ENCODE measurements around the gene SEMA5A. TPM values are rescaled to one million over a fixed set of nuclear protein-coding genes. Genes with fewer than 3 reads are reported as not detected.

Gene SEMA5A
- total RNA-seq, 2 experiments from 2014 or later, result 0.12 TPM

DNA sequence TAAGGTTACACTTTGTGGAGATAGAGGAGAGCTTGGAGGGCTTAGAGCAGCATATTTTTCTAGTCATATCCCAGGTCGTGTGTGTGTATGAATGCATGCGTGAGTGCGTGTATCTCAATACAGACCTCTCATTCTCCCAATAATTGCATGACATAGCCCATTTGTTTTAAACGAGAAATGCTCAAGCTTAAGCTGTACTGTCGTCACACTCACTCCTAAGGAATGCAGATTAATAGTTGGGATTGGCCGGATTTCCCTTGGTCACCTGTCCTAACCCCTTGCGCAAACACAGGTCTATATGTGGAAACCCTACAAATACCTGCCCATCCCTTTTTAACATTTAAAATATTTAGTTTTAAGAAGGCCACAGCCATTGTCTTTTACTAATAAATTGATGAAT is 165.8 kb downstream of the SEMA5A start:
- H3K27me3 Mint-ChIP-seq, result no peaks in the 10 kb centered on the region
- no peak overlapping the region for H3K27ac Mint-ChIP-seq
- no peaks in the 10 kb centered on the region for H3K4me1 Mint-ChIP-seq

DNA sequence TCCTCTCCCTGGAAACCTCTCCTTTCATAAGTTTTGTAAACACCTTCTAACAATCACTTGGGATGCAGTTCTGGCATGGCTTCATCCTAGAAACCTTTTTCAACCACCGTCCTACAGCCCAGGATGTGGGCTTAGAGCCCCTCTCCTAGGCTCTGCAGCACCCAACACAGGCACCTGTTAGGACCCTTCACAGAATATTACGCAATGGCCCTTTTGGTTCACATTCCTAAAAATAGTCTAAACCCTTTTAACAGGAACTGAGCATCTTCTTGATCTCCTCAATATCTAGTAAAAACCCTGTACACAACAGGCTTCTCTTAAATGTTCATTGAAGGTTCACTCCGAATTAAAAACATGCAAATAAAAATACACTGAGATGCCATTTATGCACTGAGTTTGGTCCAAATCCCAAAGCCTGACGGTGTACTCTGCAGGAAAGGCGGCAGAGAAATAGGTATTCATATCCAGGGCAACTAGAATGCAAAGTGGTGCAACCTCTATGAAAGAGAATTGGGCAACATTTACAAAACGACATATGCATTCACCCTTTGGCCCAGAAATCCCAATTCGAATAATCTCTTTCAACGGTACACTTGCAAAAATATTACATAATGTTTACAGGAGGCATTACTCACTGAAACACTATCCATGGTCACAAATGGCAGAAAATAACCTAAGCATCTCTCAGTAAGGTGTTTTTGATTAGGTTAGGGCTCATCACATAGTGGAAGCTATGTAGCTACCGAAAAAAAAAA is 169.3 kb downstream of the SEMA5A start:
- DNase-seq, result no peak
- CTCF ChIA-PET, result no interaction called here
- Mint-ChIP-seq H3K27me3 (no peaks in the 10 kb centered on the region), H3K4me3 (no peak overlapping the region), H3K4me1 (no peaks in the 10 kb centered on the region), H3K36me3 (ENCODE audit: low read depth) (no peaks in the 10 kb centered on the region), H3K27ac (no peak overlapping the region), H3K9me3 (peaks cover 6% of the 10 kb centered on the region)
- POLR2A ChIA-PET, result no interaction called here

More for the DNA sequence above, 165.8 kb downstream of the SEMA5A start:
- Mint-ChIP-seq H3K36me3 (ENCODE audit: low read depth) (no peaks in the 10 kb centered on the region), H3K9me3 (peaks cover 6% of the 10 kb centered on the region), H3K4me3 (no peak overlapping the region)
- DNase-seq, result no peak
- ChIA-PET POLR2A (no interaction called here), CTCF (no interaction called here)

GRCh38 chr5:9375756-9376155 is 170.1 kb downstream of the SEMA5A start:
- H3K27me3 Mint-ChIP-seq, result no peaks in the 10 kb centered on the region
- no peak for DNase-seq
- no peak overlapping the region for H3K27ac Mint-ChIP-seq
- POLR2A ChIA-PET, result no interaction called here
- no peaks in the 10 kb centered on the region for H3K4me1 Mint-ChIP-seq
- H3K4me3 Mint-ChIP-seq, result no peak overlapping the region
- no peaks in the 10 kb centered on the region for H3K36me3 Mint-ChIP-seq (ENCODE audit: low read depth)
- peaks cover 6% of the 10 kb centered on the region for H3K9me3 Mint-ChIP-seq
- CTCF ChIA-PET, result no interaction called here

- H3K9me3 Mint-ChIP-seq, result peaks cover 6% of the 10 kb centered on the region
- no peak for DNase-seq
- no peak overlapping the region for H3K27ac Mint-ChIP-seq
- H3K36me3 Mint-ChIP-seq (ENCODE audit: low read depth), result no peaks in the 10 kb centered on the region
- POLR2A ChIA-PET, result no interaction called here
- CTCF ChIA-PET, result no interaction called here
- no peaks in the 10 kb centered on the region for H3K4me1 Mint-ChIP-seq
- no peaks in the 10 kb centered on the region for H3K27me3 Mint-ChIP-seq
- no peak overlapping the region for H3K4me3 Mint-ChIP-seq
Measured at GRCh38 chr5:9374025-9374424, 171.8 kb downstream of the SEMA5A start.

GRCh38 chr5:9373571-9373970 is 172.3 kb downstream of the SEMA5A start:
- POLR2A ChIA-PET, result no interaction called here
- peaks cover 6% of the 10 kb centered on the region for H3K9me3 Mint-ChIP-seq
- H3K4me1 Mint-ChIP-seq, result no peaks in the 10 kb centered on the region
- CTCF ChIA-PET, result no interaction called here
- H3K27ac Mint-ChIP-seq, result no peak overlapping the region
- no peaks in the 10 kb centered on the region for H3K27me3 Mint-ChIP-seq
- H3K36me3 Mint-ChIP-seq (ENCODE audit: low read depth), result no peaks in the 10 kb centered on the region
- DNase-seq, result no peak
- no peak overlapping the region for H3K4me3 Mint-ChIP-seq

- Mint-ChIP-seq H3K27me3 (no peaks in the 10 kb centered on the region), H3K4me3 (no peak overlapping the region), H3K27ac (no peak overlapping the region), H3K4me1 (no peaks in the 10 kb centered on the region), H3K9me3 (no peaks in the 10 kb centered on the region), H3K36me3 (ENCODE audit: low read depth) (no peaks in the 10 kb centered on the region)
- POLR2A ChIA-PET, result no interaction called here
- CTCF ChIA-PET, result no interaction called here
- DNase-seq, result no peak
Measured at GRCh38 chr5:9370256-9370655, 175.6 kb downstream of the SEMA5A start.

DNA sequence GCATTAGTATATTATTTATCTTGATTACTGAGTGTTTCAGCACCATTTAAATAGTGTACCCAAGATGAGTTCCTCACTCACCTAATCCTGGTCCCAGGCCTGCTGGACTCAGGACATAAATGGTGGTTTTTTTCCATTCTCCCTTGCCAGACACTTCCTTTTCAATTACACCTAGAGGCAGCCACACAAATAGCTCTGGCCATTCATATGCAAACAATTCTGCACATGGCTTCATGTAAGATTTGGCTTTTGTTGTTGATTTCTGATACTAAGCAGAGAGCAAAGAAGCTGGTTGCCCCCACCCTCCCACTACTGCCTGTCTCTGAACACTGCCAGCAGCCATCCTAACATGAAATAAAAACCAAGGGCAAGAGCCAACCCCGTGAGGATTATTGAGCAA is 180.4 kb downstream of the SEMA5A start:
- CTCF ChIA-PET, result interaction anchor here (0.6 to 0.7 kb wide), 2 partner anchors 722 to 1403 kb away, joined by 3 read pairs; no protein-coding TSS in a partner anchor
- Mint-ChIP-seq H3K27ac (no peak overlapping the region), H3K36me3 (ENCODE audit: low read depth) (no peaks in the 10 kb centered on the region), H3K27me3 (no peaks in the 10 kb centered on the region), H3K4me1 (peaks cover 6% of the 10 kb centered on the region), H3K4me3 (no peak overlapping the region), H3K9me3 (no peaks in the 10 kb centered on the region)
- DNase-seq, result no peak
- POLR2A ChIA-PET, result no interaction called here

- Mint-ChIP-seq H3K27ac (no peak overlapping the region), H3K27me3 (no peaks in the 10 kb centered on the region), H3K4me3 (no peak overlapping the region), H3K36me3 (ENCODE audit: low read depth) (no peaks in the 10 kb centered on the region), H3K9me3 (no peaks in the 10 kb centered on the region), H3K4me1 (peaks cover 6% of the 10 kb centered on the region)
- no peak for DNase-seq
- ChIA-PET POLR2A (no interaction called here), CTCF (no interaction called here)
Measured at GRCh38 chr5:9363449-9363848, 182.4 kb downstream of the SEMA5A start.

DNA sequence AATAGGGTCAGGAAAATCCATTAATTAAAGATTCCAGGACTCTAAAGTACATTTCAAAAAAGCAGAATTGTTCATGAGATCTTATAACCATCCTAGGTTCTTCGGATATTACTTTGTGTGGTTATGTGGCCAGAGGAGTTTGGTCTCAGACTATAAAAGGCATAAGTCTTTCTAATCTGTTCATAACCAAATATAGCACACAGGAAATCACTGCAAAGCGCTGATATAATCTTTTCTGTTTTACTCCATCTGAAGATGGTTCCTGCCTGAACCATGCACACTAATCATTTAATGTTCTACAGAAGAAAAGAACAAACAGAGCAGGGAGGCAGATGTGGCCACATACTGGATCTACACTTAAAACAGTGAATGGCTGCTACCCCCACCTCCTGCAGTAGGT is 182.8 kb downstream of the SEMA5A start:
- CTCF ChIA-PET, result no interaction called here
- POLR2A ChIA-PET, result no interaction called here
- no peaks in the 10 kb centered on the region for H3K27me3 Mint-ChIP-seq
- no peak overlapping the region for H3K4me3 Mint-ChIP-seq
- no peaks in the 10 kb centered on the region for H3K36me3 Mint-ChIP-seq (ENCODE audit: low read depth)
- DNase-seq, result no peak
- peaks cover 6% of the 10 kb centered on the region for H3K4me1 Mint-ChIP-seq
- no peak overlapping the region for H3K27ac Mint-ChIP-seq
- no peaks in the 10 kb centered on the region for H3K9me3 Mint-ChIP-seq

GRCh38 chr5:9362600-9362999 is 183.3 kb downstream of the SEMA5A start:
- Mint-ChIP-seq H3K9me3 (no peaks in the 10 kb centered on the region), H3K36me3 (ENCODE audit: low read depth) (no peaks in the 10 kb centered on the region), H3K4me3 (no peak overlapping the region), H3K27me3 (no peaks in the 10 kb centered on the region), H3K4me1 (peaks cover 6% of the 10 kb centered on the region), H3K27ac (no peak overlapping the region)
- CTCF ChIA-PET, result no interaction called here
- POLR2A ChIA-PET, result no interaction called here
- DNase-seq, result no peak

DNA sequence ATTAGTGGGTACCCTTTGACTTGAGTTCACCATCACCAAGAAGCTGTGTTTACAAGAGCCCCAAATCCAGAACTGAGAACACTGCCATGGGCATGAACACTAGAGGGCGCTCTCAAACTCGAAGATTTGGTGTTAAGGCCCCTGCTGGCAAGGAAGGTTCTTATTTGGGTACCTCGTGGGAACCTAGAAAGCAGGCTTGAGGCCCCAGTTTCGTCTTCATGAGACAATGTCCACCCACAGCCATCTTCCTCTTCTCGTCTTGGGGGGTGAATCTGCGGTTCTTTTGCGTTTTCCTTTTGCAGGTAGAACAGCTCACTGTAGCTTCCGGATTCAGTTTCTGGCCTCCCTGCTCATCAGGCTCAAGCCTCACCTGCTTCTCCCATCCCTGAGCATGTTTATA is 184.0 kb downstream of the SEMA5A start:
- Mint-ChIP-seq H3K27ac (no peak overlapping the region), H3K9me3 (no peaks in the 10 kb centered on the region), H3K4me1 (peaks cover 6% of the 10 kb centered on the region), H3K36me3 (ENCODE audit: low read depth) (no peaks in the 10 kb centered on the region), H3K27me3 (no peaks in the 10 kb centered on the region), H3K4me3 (no peak overlapping the region)
- DNase-seq, result peak; percentile 37
- POLR2A ChIA-PET, result no interaction called here
- CTCF ChIA-PET, result no interaction called here

DNA sequence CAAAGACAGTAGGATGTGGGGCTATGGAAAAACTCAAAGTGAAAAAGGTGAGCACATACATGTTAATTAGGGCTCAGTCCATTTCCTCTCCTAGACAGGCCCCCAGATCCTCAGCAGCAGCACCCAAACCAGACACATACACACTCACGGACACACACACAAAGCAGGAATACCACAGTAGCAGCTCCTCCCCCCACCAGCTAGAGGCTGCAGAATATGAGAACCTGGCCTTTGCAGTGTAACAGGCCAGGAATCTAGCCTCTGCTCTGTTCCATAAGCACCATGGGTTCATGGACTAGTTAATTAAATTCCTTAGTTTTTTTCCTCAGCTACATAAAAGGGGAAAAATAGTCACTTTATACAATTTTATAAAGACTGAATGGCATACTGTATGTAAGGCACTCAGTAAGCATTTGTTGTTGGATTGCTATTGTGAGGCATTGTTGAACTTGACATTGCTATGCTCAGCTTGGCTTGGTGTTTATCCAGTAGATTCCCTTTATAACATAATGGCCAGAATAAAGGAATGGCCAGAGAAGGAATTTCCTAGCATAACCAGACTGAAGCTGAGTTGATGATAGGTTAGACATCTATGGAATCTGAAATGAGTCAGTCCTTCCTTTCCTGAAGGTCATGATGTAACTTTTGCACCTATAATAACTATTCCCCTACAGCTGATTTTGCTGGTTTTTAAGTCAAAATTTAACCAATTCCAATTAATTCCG is 186.8 kb downstream of the SEMA5A start:
- H3K27me3 Mint-ChIP-seq, result no peaks in the 10 kb centered on the region
- H3K9me3 Mint-ChIP-seq, result no peaks in the 10 kb centered on the region
- no peaks in the 10 kb centered on the region for H3K36me3 Mint-ChIP-seq (ENCODE audit: low read depth)
- H3K4me1 Mint-ChIP-seq, result peaks cover 6% of the 10 kb centered on the region
- no peak for DNase-seq
- ChIA-PET POLR2A (no interaction called here), CTCF (no interaction called here)
- H3K27ac Mint-ChIP-seq, result no peak overlapping the region
- H3K4me3 Mint-ChIP-seq, result no peak overlapping the region

DNA sequence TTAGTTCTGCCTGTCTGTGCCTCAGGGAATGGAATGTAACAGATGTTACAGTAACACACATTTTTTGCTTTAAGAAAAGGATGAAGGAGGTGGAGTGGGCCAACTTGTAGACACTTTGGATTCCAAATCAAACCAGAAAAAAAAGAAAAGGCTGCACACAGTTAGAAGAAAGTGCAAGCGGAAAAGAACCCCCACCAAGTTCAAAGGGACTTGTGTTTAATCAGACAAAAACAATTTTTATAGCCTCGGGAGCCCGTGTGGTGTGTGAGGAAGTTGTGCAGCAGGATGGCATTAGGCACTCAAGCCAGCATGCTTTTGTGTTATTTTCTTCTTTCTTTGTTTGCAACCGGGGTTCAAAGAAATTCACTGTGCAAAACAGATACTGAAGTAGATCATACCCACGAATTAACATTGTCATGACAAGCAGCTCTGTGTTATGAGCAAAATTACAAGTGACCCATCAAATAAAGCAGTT is 189.5 kb downstream of the SEMA5A start:
- no peak overlapping the region for H3K27ac Mint-ChIP-seq
- no peaks in the 10 kb centered on the region for H3K4me1 Mint-ChIP-seq
- ChIA-PET CTCF (no interaction called here), POLR2A (no interaction called here)
- no peaks in the 10 kb centered on the region for H3K36me3 Mint-ChIP-seq (ENCODE audit: low read depth)
- H3K4me3 Mint-ChIP-seq, result no peak overlapping the region
- H3K27me3 Mint-ChIP-seq, result no peaks in the 10 kb centered on the region
- no peak for DNase-seq
- no peaks in the 10 kb centered on the region for H3K9me3 Mint-ChIP-seq
